Endodermal cell (in vitro differentiated cells): Measurements from ENCODE around the gene TCP11L2. TPM values are rescaled to one million over a fixed set of nuclear protein-coding genes. Genes with fewer than 3 reads are reported as not detected.

ENCODE experiments used
- DNase-seq: peaks from one replicate; pipeline ENCODE4 v3.0.0-alpha.2; 2017
- H3K27ac ChIP-seq: 2 replicates; pipeline ENCODE4 v1.5.1; 2013; ENCODE audit warnings: mild to moderate bottlenecking, low read depth, low read length, moderate library complexity
- H3K27me3 ChIP-seq: 2 replicates; pipeline ENCODE4 v1.6.1; 2013; ENCODE audit warnings: mild to moderate bottlenecking, low read length, moderate library complexity; ENCODE audit not compliant: insufficient read depth, control insufficient read depth, poor library complexity, severe bottlenecking
- H3K36me3 ChIP-seq: 2 replicates; pipeline ENCODE4 v1.7.0; 2013; ENCODE audit warnings: mild to moderate bottlenecking, low read length, moderate library complexity; ENCODE audit not compliant: control insufficient read depth, insufficient read depth
- H3K4me1 ChIP-seq: one replicate; pipeline ENCODE4 v1.7.0; 2013; ENCODE audit warnings: low read length; ENCODE audit not compliant: control insufficient read depth, insufficient read depth
- H3K4me3 ChIP-seq: 2 replicates; pipeline ENCODE4 v1.5.1; 2013; ENCODE audit warnings: mild to moderate bottlenecking, low read length, moderate library complexity
- H3K9ac ChIP-seq: 2 replicates; pipeline ENCODE4 v1.6.1; 2013; ENCODE audit warnings: mild to moderate bottlenecking, low read length, moderate library complexity; ENCODE audit not compliant: poor library complexity, severe bottlenecking; ENCODE audit errors: extremely low read depth
- H3K9me3 ChIP-seq: 2 replicates; pipeline ENCODE4 v1.6.1; 2013; ENCODE audit warnings: mild to moderate bottlenecking, low read length, moderate library complexity; ENCODE audit not compliant: control insufficient read depth
- H3K27ac Mint-ChIP-seq: 2 replicates; pipeline ENCODE4 v1.8.0; 2020; ENCODE audit warnings: mixed read lengths
- H3K27me3 Mint-ChIP-seq: 2 replicates; pipeline ENCODE4 v1.8.0; 2021; ENCODE audit warnings: mild to moderate bottlenecking, mixed read lengths; ENCODE audit not compliant: insufficient read depth
- H3K36me3 Mint-ChIP-seq: 2 replicates; pipeline ENCODE4 v1.8.0; 2020; ENCODE audit warnings: low read depth, mixed read lengths
- H3K4me1 Mint-ChIP-seq: 2 replicates; pipeline ENCODE4 v1.8.0; 2020; ENCODE audit warnings: mixed read lengths
- H3K4me3 Mint-ChIP-seq: 2 replicates; pipeline ENCODE4 v1.8.0; 2020; ENCODE audit warnings: mild to moderate bottlenecking, moderate library complexity, mixed read lengths
- H3K9me3 Mint-ChIP-seq: 2 replicates; pipeline ENCODE4 v1.8.0; 2020; ENCODE audit warnings: mild to moderate bottlenecking, mixed read lengths
- CTCF ChIP-seq: fragments of 200-600 bp; sonication (generic); conservative IDR thresholded peaks from 2 replicates; pipeline ENCODE4 v1.5.0; 2021; ENCODE audit warnings: antibody characterized with exemption, mild to moderate bottlenecking
- WGBS, 2 experiments: methylation state at CpG; one replicate each; pipeline versions ENCODE4 v1.1.5 to v1.1.7; 2013; ENCODE audit warnings: missing lambda C conversion rate in 2 of 2, mixed read lengths in 1 of 2; ENCODE audit not compliant: insufficient coverage in 1 of 2, insufficient read length in 1 of 2; 5-methylcytosine and 5-hydroxymethylcytosine counted together
- total RNA-seq, 2 donors: library from RNA; stranded (reverse); fragmentation: NEBNext Ultra II Directional in 1 of 2; extraction: Animal tissue kit (Norgen Biotek cat#: 25700) in 1 of 2; gene quantifications; 2 replicates in 1 of 2; 3 replicates in 1 of 2; pipeline ENCODE4 v1.2.1, GENCODE V29; 2021

TCP11L2 gene
- total RNA-seq, 2 donors from 2014 or later: 7.8 to 15.3 TPM

GRCh38 chr12:106274012-106274411 lies 28.5 kb upstream of the TCP11L2 start:
- Histone ChIP-seq H3K4me3 (no peak overlapping the region), H3K9ac (no peak overlapping the region), H3K36me3 (no peaks in the 10 kb centered on the region), H3K27ac (no peak overlapping the region), H3K27me3 (peaks cover 23% of the 10 kb centered on the region), H3K4me1 (peaks cover 3% of the 10 kb centered on the region), H3K9me3 (no peaks in the 10 kb centered on the region)
- Mint-ChIP-seq H3K36me3 (no peaks in the 10 kb centered on the region), H3K4me3 (no peak overlapping the region), H3K4me1 (peaks cover 18% of the 10 kb centered on the region), H3K27me3 (peaks cover 7% of the 10 kb centered on the region), H3K9me3 (no peaks in the 10 kb centered on the region), H3K27ac (no peak overlapping the region)
- 93 to 100% methylated on average over 1 to 4 of the region's 6 CpGs for WGBS, 2 experiments
- no peak for TF ChIP-seq CTCF
- no peak for DNase-seq

GRCh38 chr12:106274575-106275121 lies 27.9 kb upstream of the TCP11L2 start:
- Mint-ChIP-seq H3K27ac (peak overlapping the region; percentile 41), H3K9me3 (no peaks in the 10 kb centered on the region), H3K4me3 (no peak overlapping the region)

GRCh38 chr12:106275458-106275857 lies 27.1 kb upstream of the TCP11L2 start:
- Histone ChIP-seq H3K4me1 (peaks cover 3% of the 10 kb centered on the region), H3K27me3 (peaks cover 15% of the 10 kb centered on the region), H3K9me3 (no peaks in the 10 kb centered on the region), H3K4me3 (no peak overlapping the region), H3K9ac (no peak overlapping the region), H3K36me3 (no peaks in the 10 kb centered on the region), H3K27ac (no peak overlapping the region)
- no peak for TF ChIP-seq CTCF
- H3K4me1 Mint-ChIP-seq: peaks cover 17% of the 10 kb centered on the region
- no peak for DNase-seq
- WGBS, 2 experiments: 89 to 95% methylated on average over 7 to 9 of the region's 9 CpGs
- H3K4me3 Mint-ChIP-seq: no peak overlapping the region
- H3K36me3 Mint-ChIP-seq: no peaks in the 10 kb centered on the region
- no peak overlapping the region for H3K27ac Mint-ChIP-seq
- H3K27me3 Mint-ChIP-seq: peaks cover 4% of the 10 kb centered on the region
- no peaks in the 10 kb centered on the region for H3K9me3 Mint-ChIP-seq

More at GRCh38 chr12:106274575-106275121, 27.9 kb upstream of the TCP11L2 start:
- no peak for DNase-seq
- no peak for TF ChIP-seq CTCF
- no peaks in the 10 kb centered on the region for H3K36me3 ChIP-seq
- H3K36me3 Mint-ChIP-seq: no peaks in the 10 kb centered on the region
- H3K27me3 ChIP-seq: peaks cover 23% of the 10 kb centered on the region
- H3K27ac ChIP-seq: no peak overlapping the region
- WGBS, 2 experiments: 86 to 88% methylated on average over 6 to 7 of the region's 7 CpGs
- no peak overlapping the region for H3K4me3 ChIP-seq
- H3K27me3 Mint-ChIP-seq: peaks cover 7% of the 10 kb centered on the region
- H3K4me1 ChIP-seq: peaks cover 3% of the 10 kb centered on the region
- peaks cover 17% of the 10 kb centered on the region for H3K4me1 Mint-ChIP-seq
- H3K9ac ChIP-seq: no peak overlapping the region
- no peaks in the 10 kb centered on the region for H3K9me3 ChIP-seq
